HG02943 (cell line): Measurements from ENCODE around the gene UBE3C.

Experiments
- ATAC-seq: cut with Tn5 transposase; IDR thresholded peaks from one replicate; pipeline ENCODE4 v1.9.1; 2021; ENCODE audit warnings: mild to moderate bottlenecking, low read depth, moderate library complexity; ENCODE audit not compliant: unreplicated experiment

The UBE3C gene

GRCh38 chr7:157318015-157318706 is 179.4 kb downstream of the UBE3C start:
- ATAC-seq = no peak
